HL-60 (cell line): ENCODE measurements around the gene DHRS1.

Source experiments
- GABPA ChIP-seq: IDR thresholded peaks from 2 replicates; pipeline ENCODE4 v1.6.1; 2012; ENCODE audit warnings: low read depth
- POLR2AphosphoS5 ChIP-seq: IDR thresholded peaks from 2 replicates; pipeline ENCODE4 v1.6.1; 2012; ENCODE audit warnings: low read depth
- TF ChIP-seq, protein P1 (sequence below): IDR thresholded peaks from one replicate; pipeline ENCODE4 v1.5.1; 2011; ENCODE audit warnings: low read length, control low read depth, inconsistent platforms; ENCODE audit not compliant: insufficient read depth

DNA sequence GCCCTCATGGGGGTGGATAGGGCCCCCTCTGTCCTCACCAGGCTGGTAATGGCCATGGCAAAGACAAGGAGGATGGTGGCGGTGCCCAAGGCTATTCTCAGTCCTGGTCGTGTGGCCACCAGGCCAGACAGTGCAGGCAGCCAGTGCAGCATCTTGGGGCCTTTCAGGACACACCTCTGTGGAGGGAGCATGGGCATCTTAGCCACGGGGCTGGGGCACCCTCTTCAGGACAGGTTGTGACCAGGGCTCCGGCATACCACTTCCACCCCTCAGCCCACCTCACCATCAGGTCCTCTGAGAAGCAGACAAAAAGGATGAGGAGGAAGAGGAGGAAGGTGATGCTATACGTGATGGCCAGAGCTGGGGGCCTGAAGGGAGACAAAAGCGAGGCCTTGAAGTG is 24.4 kb upstream of the DHRS1 start:
- TF ChIP-seq, protein P1, sequence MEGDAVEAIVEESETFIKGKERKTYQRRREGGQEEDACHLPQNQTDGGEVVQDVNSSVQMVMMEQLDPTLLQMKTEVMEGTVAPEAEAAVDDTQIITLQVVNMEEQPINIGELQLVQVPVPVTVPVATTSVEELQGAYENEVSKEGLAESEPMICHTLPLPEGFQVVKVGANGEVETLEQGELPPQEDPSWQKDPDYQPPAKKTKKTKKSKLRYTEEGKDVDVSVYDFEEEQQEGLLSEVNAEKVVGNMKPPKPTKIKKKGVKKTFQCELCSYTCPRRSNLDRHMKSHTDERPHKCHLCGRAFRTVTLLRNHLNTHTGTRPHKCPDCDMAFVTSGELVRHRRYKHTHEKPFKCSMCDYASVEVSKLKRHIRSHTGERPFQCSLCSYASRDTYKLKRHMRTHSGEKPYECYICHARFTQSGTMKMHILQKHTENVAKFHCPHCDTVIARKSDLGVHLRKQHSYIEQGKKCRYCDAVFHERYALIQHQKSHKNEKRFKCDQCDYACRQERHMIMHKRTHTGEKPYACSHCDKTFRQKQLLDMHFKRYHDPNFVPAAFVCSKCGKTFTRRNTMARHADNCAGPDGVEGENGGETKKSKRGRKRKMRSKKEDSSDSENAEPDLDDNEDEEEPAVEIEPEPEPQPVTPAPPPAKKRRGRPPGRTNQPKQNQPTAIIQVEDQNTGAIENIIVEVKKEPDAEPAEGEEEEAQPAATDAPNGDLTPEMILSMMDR, result no peak
- TF ChIP-seq POLR2AphosphoS5 (no peak), GABPA (no peak)
